WTC11 (cell line): ENCODE measurements around the gene ABCB6. TPM values are rescaled to one million over a fixed set of nuclear protein-coding genes. Genes with fewer than 3 reads are reported as not detected.

Source experiments
- ATAC-seq: fragments of 200-7000 bp; cut with Tn5 transposase; 2 replicates; pipeline ENCODE4 v1.10.0; 2021; ENCODE audit warnings: mild to moderate bottlenecking, moderate library complexity
- CTCF ChIA-PET: fragments of 300-600 bp; sonication (Branson Sonifier 250); formaldehyde crosslinking; loops from one replicate; lab custom pipeline; 2021; ENCODE audit warnings: antibody characterized with exemption; lab: Charles Lee
- POLR2A ChIA-PET: fragments of 350-600 bp; sonication (Branson Sonifier 250); formaldehyde crosslinking; loops from one replicate; lab custom pipeline; 2021; ENCODE audit warnings: antibody characterized with exemption; lab: Charles Lee
- DNase-seq: peaks from one replicate; pipeline ENCODE4 v3.0.0; 2021; ENCODE audit warnings: low spot score
- H3K27ac Mint-ChIP-seq: 2 replicates; pipeline ENCODE4 v1.8.0; 2021; ENCODE audit warnings: mixed read lengths
- H3K27me3 Mint-ChIP-seq: 2 replicates; pipeline ENCODE4 v1.8.0; 2021; ENCODE audit warnings: low read depth, mild to moderate bottlenecking, moderate library complexity, mixed read lengths
- H3K36me3 Mint-ChIP-seq: 2 replicates; pipeline ENCODE4 v1.8.0; 2021; ENCODE audit warnings: mixed read lengths
- H3K4me1 Mint-ChIP-seq: 2 replicates; pipeline ENCODE4 v1.8.0; 2022; ENCODE audit warnings: mixed read lengths
- H3K4me3 Mint-ChIP-seq: 2 replicates; pipeline ENCODE4 v1.8.0; 2021; ENCODE audit warnings: mild to moderate bottlenecking, moderate library complexity, mixed read lengths
- H3K9me3 Mint-ChIP-seq: 2 replicates; pipeline ENCODE4 v1.8.0; 2021; ENCODE audit warnings: mixed read lengths
- ATF2 ChIP-seq: sonication (generic); formaldehyde crosslinking; IDR thresholded peaks from 2 replicates; pipeline ENCODE4 v1.8.1; 2022; ENCODE audit warnings: low read depth, missing genetic modification reagents, borderline replicate concordance
- ATF6 ChIP-seq: sonication (generic); formaldehyde crosslinking; IDR thresholded peaks from 2 replicates; pipeline ENCODE4 v1.8.1; 2023; ENCODE audit warnings: mild to moderate bottlenecking, missing genetic modification reagents
- CTCF ChIP-seq: fragments of 200-600 bp; IDR thresholded peaks from 2 replicates; pipeline ENCODE4 v1.8.0; 2022; ENCODE audit warnings: antibody characterized with exemption
- EMX1 ChIP-seq: fragments of 250-450 bp; sonication (Bioruptor Pico); IDR thresholded peaks from 2 replicates; pipeline ENCODE4 v1.8.0; 2021; ENCODE audit warnings: mild to moderate bottlenecking
- GABPB1 ChIP-seq: sonication (generic); formaldehyde crosslinking; IDR thresholded peaks from 2 replicates; pipeline ENCODE4 v1.8.1; 2023; ENCODE audit warnings: mild to moderate bottlenecking, missing genetic modification reagents
- IRF1 ChIP-seq: sonication (generic); formaldehyde crosslinking; IDR thresholded peaks from 2 replicates; pipeline ENCODE4 v1.8.0; 2023; ENCODE audit warnings: missing genetic modification reagents
- JUN ChIP-seq: sonication (generic); formaldehyde crosslinking; IDR thresholded peaks from 2 replicates; pipeline ENCODE4 v1.8.0; 2023; ENCODE audit warnings: mild to moderate bottlenecking, missing genetic modification reagents
- KAT7 ChIP-seq: sonication (generic); formaldehyde crosslinking; IDR thresholded peaks from 2 replicates; pipeline ENCODE4 v1.8.1; 2023; ENCODE audit warnings: missing genetic modification reagents, mild to moderate bottlenecking, borderline replicate concordance
- MAX ChIP-seq: sonication (generic); formaldehyde crosslinking; IDR thresholded peaks from 2 replicates; pipeline ENCODE4 v1.8.0; 2022; ENCODE audit warnings: mild to moderate bottlenecking, missing genetic modification reagents
- NFATC4 ChIP-seq: fragments of 250-450 bp; sonication (Bioruptor Pico); IDR thresholded peaks from 2 replicates; pipeline ENCODE4 v1.9.0; 2021; ENCODE audit warnings: mild to moderate bottlenecking
- NFE2L1 ChIP-seq: sonication (generic); formaldehyde crosslinking; IDR thresholded peaks from 2 replicates; pipeline ENCODE4 v1.8.1; 2023; ENCODE audit warnings: missing genetic modification reagents
- PRRX2 ChIP-seq: fragments of 250-450 bp; sonication (Bioruptor Pico); IDR thresholded peaks from 2 replicates; pipeline ENCODE4 v1.8.0; 2021; ENCODE audit warnings: mild to moderate bottlenecking
- TEAD1 ChIP-seq: sonication (generic); formaldehyde crosslinking; IDR thresholded peaks from 2 replicates; pipeline ENCODE4 v1.8.0; 2022; ENCODE audit warnings: mild to moderate bottlenecking, missing genetic modification reagents
- ZNF232 ChIP-seq: sonication (generic); formaldehyde crosslinking; IDR thresholded peaks from 2 replicates; pipeline ENCODE4 v1.8.0; 2022; ENCODE audit warnings: mild to moderate bottlenecking, missing genetic modification reagents
- ZNF281 ChIP-seq: sonication (generic); formaldehyde crosslinking; IDR thresholded peaks from 2 replicates; pipeline ENCODE4 v1.8.0; 2023; ENCODE audit warnings: mild to moderate bottlenecking, missing genetic modification reagents
- ZNF396 ChIP-seq: fragments of 250-450 bp; sonication (Bioruptor Pico); IDR thresholded peaks from 2 replicates; pipeline ENCODE4 v1.8.0; 2021; ENCODE audit warnings: mild to moderate bottlenecking, moderate library complexity, borderline replicate concordance
- ZNF671 ChIP-seq: fragments of 250-450 bp; sonication (Bioruptor Pico); IDR thresholded peaks from 2 replicates; pipeline ENCODE4 v1.8.0; 2021; ENCODE audit warnings: mild to moderate bottlenecking
- total RNA-seq: library from RNA; stranded (reverse); gene quantifications from 3 replicates; pipeline ENCODE4 v1.2.3, GENCODE V29; 2021

The ABCB6 gene
- total RNA-seq, 1 experiment from 2014 or later: 44.8 TPM

GRCh38 chr2:219250049-219250781 is 31.5 kb upstream of the ABCB6 start:
- CTCF ChIA-PET: interaction anchor here (1.0 to 3.0 kb wide), 6 partner anchors 28 to 220 kb away, joined by 3 to 25 read pairs (median 4); partner anchors contain the start of gene DNAJB2
- ATAC-seq (no peak), DNase-seq (no peak)
- Mint-ChIP-seq H3K4me3 (no peak overlapping the region), H3K27ac (no peak overlapping the region), H3K27me3 (peaks cover 39% of the 10 kb centered on the region), H3K36me3 (peaks cover 19% of the 10 kb centered on the region; the same call in 1 of the 2 replicates), H3K4me1 (peaks cover 33% of the 10 kb centered on the region), H3K9me3 (no peaks in the 10 kb centered on the region)
- no peak for TF ChIP-seq ATF6 (CRISPR knock-in tag)
- no peak for TF ChIP-seq ATF2 (CRISPR knock-in tag)
- no peak for TF ChIP-seq CTCF
- POLR2A ChIA-PET: interaction anchor here (1.1 to 2.3 kb wide), 3 partner anchors 24 to 31 kb away, joined by 3 to 11 read pairs (median 3); partner anchors contain the start of gene ABCB6

GRCh38 chr2:219249203-219249980 is 30.6 kb upstream of the ABCB6 start:
- ChIA-PET POLR2A (interaction anchor here (1.1 to 2.3 kb wide), 4 partner anchors 25 to 296 kb away, joined by 3 to 11 read pairs (median 5); partner anchors contain the start of gene ABCB6), CTCF (interaction anchor here (0.6 to 3.0 kb wide), 11 partner anchors 13 to 246 kb away, joined by 3 to 25 read pairs (median 3); partner anchors contain the start of genes ANKZF1, ATG9A and DNAJB2)
- peaks cover 19% of the 10 kb centered on the region; the same call in 1 of the 2 replicates for H3K36me3 Mint-ChIP-seq
- no peak for DNase-seq
- no peak for ATAC-seq
- peaks cover 31% of the 10 kb centered on the region for H3K27me3 Mint-ChIP-seq
- H3K4me3 Mint-ChIP-seq: no peak overlapping the region
- H3K4me1 Mint-ChIP-seq: peaks cover 31% of the 10 kb centered on the region
- TF ChIP-seq ZNF232 (CRISPR knock-in tag) (no peak), ZNF281 (CRISPR knock-in tag) (no peak), KAT7 (CRISPR knock-in tag) (no peak), GABPB1 (CRISPR knock-in tag) (peak; percentile 43; the same call in 1 of the 2 replicates)
- no peaks in the 10 kb centered on the region for H3K9me3 Mint-ChIP-seq
- peak overlapping the region; percentile 76; the same call in 1 of the 2 replicates for H3K27ac Mint-ChIP-seq

GRCh38 chr2:219248845-219249202 is 30.1 kb upstream of the ABCB6 start:
- DNase-seq (no peak), ATAC-seq (no peak)
- Mint-ChIP-seq H3K27me3 (peaks cover 25% of the 10 kb centered on the region), H3K27ac (peak overlapping the region; percentile 62; the same call in 1 of the 2 replicates), H3K4me3 (no peak overlapping the region), H3K9me3 (no peaks in the 10 kb centered on the region), H3K36me3 (peaks cover 19% of the 10 kb centered on the region; the same call in 1 of the 2 replicates), H3K4me1 (peaks cover 31% of the 10 kb centered on the region)
- ChIA-PET POLR2A (interaction anchor here (1.2 to 2.3 kb wide), 2 partner anchors 30 to 295 kb away, joined by 7 to 11 read pairs; partner anchors contain the start of gene ABCB6), CTCF (interaction anchor here (0.6 to 3.0 kb wide), 10 partner anchors 13 to 247 kb away, joined by 3 to 25 read pairs (median 4); partner anchors contain the start of genes ANKZF1, ATG9A and DNAJB2)
- TF ChIP-seq EMX1 (CRISPR knock-in tag) (no peak), PRRX2 (CRISPR knock-in tag) (no peak), NFATC4 (no peak), IRF1 (no peak), TEAD1 (CRISPR knock-in tag) (no peak), CTCF (no peak), NFE2L1 (CRISPR knock-in tag) (no peak), MAX (no peak), ZNF396 (CRISPR knock-in tag) (no peak), JUN (no peak), ZNF671 (CRISPR knock-in tag) (no peak)
